Neutrophil (primary cell): Measurements from ENCODE around the gene SLIT3.

ENCODE experiments used
- H3K27ac ChIP-seq: fragments of 200-600 bp; sonication (generic); 2 replicates; pipeline ENCODE4 v1.5.1; 2016; ENCODE audit warnings: mild to moderate bottlenecking, moderate library complexity
- H3K27me3 ChIP-seq: fragments of 200-600 bp; sonication (generic); 2 replicates; pipeline ENCODE4 v1.6.0; 2016; ENCODE audit warnings: mild to moderate bottlenecking
- H3K36me3 ChIP-seq: fragments of 200-600 bp; sonication (generic); 2 replicates; pipeline ENCODE4 v1.5.1; 2017
- H3K4me1 ChIP-seq, 2 experiments: fragments of 200-600 bp in 1 of 2; sonication (generic) in 1 of 2; 1 replicate in 1 of 2; 2 replicates in 1 of 2; pipeline versions ENCODE4 v1.5.1 to v1.6.1; 2013 to 2016; ENCODE audit warnings: low read depth in 1 of 2, low read length in 1 of 2, mild to moderate bottlenecking in 1 of 2, moderate library complexity in 1 of 2; ENCODE audit not compliant: control insufficient read depth in 1 of 2, insufficient read depth in 1 of 2
- H3K4me3 ChIP-seq, 2 experiments: fragments of 200-600 bp in 1 of 2; sonication (generic) in 1 of 2; 1 replicate in 1 of 2; 2 replicates in 1 of 2; pipeline ENCODE4 v1.5.1; 2013 to 2016; ENCODE audit warnings: low read depth in 1 of 2, low read length in 1 of 2, mild to moderate bottlenecking in 1 of 2, moderate library complexity in 1 of 2
- H3K9me3 ChIP-seq: fragments of 200-600 bp; sonication (generic); 2 replicates; pipeline ENCODE4 v1.5.1; 2016
- CTCF ChIP-seq: fragments of 200-600 bp; sonication (generic); IDR thresholded peaks from 2 replicates; pipeline ENCODE4 v1.5.1; 2016; ENCODE audit warnings: antibody characterized with exemption

Gene SLIT3

DNA sequence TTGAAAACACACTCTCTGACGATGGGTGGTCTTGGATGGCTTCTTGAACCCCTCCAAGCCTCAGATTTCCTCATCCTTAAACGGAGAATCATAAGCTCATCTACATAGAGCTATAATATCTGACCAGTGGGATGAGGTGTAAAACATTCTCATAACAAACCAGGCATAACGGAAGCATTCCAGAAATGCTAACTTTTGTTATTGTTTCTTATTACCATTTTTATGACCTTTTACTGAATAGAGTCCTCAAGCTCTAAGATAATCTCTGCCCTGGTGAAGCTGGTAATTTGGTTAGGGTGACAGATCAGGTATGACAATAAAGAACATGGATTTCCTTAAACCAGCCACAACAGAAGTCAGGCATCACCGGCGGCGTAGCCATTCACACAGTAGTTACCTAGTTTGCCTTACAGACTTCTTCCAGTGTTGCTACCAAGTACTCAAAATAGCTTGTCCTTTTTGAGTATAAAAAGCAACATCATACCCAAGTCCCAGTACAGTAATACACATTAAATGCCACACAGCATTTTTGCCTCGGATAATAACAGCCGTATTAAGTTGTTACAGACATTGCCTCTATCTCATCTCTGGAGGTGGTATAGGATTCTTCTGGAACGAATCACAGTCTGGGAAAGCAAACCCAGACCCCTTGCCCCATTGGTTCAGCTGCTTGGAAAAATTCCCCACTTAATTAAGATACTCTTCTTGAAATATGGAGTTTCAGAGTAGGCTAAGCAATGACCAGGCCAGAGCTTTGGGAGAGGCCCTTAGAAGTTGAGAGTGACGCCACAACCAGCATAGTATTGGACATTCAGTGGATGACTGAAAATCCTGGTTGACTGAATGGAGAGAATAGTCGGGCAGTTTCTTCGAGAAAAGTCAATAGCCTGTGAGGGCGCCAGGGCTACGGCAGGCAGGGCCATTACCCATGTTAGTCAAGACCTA, 252.5 kb downstream of the SLIT3 start:
- Histone ChIP-seq H3K27me3 (no peaks in the 10 kb centered on the region), H3K4me3 (no peak overlapping the region), H3K36me3 (no peaks in the 10 kb centered on the region), H3K4me1 (no peaks in the 10 kb centered on the region), H3K9me3 (no peaks in the 10 kb centered on the region), H3K27ac (no peak overlapping the region)
- no peak for TF ChIP-seq CTCF

GRCh38 chr5:169044962-169045361, 256.0 kb downstream of the SLIT3 start:
- Histone ChIP-seq H3K27me3 (no peaks in the 10 kb centered on the region), H3K9me3 (no peaks in the 10 kb centered on the region), H3K4me1 (no peaks in the 10 kb centered on the region), H3K4me3 (no peak overlapping the region), H3K36me3 (no peaks in the 10 kb centered on the region), H3K27ac (no peak overlapping the region)
- TF ChIP-seq CTCF, result no peak

GRCh38 chr5:169041180-169041579, 259.8 kb downstream of the SLIT3 start:
- no peak overlapping the region for H3K27ac ChIP-seq

GRCh38 chr5:169039592-169039991, 261.3 kb downstream of the SLIT3 start:
- Histone ChIP-seq H3K4me1 (no peaks in the 10 kb centered on the region), H3K4me3 (no peak overlapping the region), H3K27me3 (no peaks in the 10 kb centered on the region), H3K27ac (no peak overlapping the region), H3K9me3 (no peaks in the 10 kb centered on the region), H3K36me3 (no peaks in the 10 kb centered on the region)
- no peak for TF ChIP-seq CTCF

More at GRCh38 chr5:169041180-169041579, 259.8 kb downstream of the SLIT3 start:
- no peaks in the 10 kb centered on the region for H3K36me3 ChIP-seq
- H3K27me3 ChIP-seq, result no peaks in the 10 kb centered on the region
- H3K4me3 ChIP-seq, result no peak overlapping the region
- no peak for TF ChIP-seq CTCF
- no peaks in the 10 kb centered on the region for H3K4me1 ChIP-seq
- no peaks in the 10 kb centered on the region for H3K9me3 ChIP-seq

- Histone ChIP-seq H3K27me3 (no peaks in the 10 kb centered on the region), H3K9me3 (no peaks in the 10 kb centered on the region), H3K36me3 (no peaks in the 10 kb centered on the region), H3K4me1 (no peaks in the 10 kb centered on the region), H3K27ac (no peak overlapping the region), H3K4me3 (no peak overlapping the region)
- no peak for TF ChIP-seq CTCF
These were observed 263.5 kb downstream of the SLIT3 start for GRCh38 chr5:169037466-169037865.
